Measurements from ENCODE around the gene ZSCAN20.

- TF ChIP-seq REST (IDR thresholded peaks at IDR 0.05; ENCODE audit: unreplicated experiment) (no peak), EZH2phosphoT487 (IDR thresholded peaks at IDR 0.05; ENCODE audit: unreplicated experiment) (no peak), EZH2 (IDR thresholded peaks at IDR 0.05; ENCODE audit: low read depth, unreplicated experiment) (no peak), ZNF114 (CRISPR knock-in tag; IDR thresholded peaks at IDR 0.05) (no peak), CTCF (conservative IDR thresholded peaks at IDR 0.05; ENCODE audit: low read depth in 2 of 2) (no peak), POLR2AphosphoS5 (IDR thresholded peaks at IDR 0.05; ENCODE audit: low read depth) (no peak), NANOG (IDR thresholded peaks at IDR 0.05; ENCODE audit: borderline replicate concordance) (no peak), JUNB (IDR thresholded peaks at IDR 0.05; ENCODE audit: unreplicated experiment) (no peak)
Observed at GRCh38 chr1:33541966-33542365, 69.5 kb downstream of the ZSCAN20 start.

Data from GM23338 (cell line).